HepG2 (cell line): ENCODE results near the gene PDE4D. TPM values are rescaled to one million over a fixed set of nuclear protein-coding genes. Genes with fewer than 3 reads are reported as not detected.

Experiments
- ATAC-seq: fragments of 200-7000 bp; cut with Tn5 transposase; 3 replicates; pipeline ENCODE4 v1.9.1; 2020; ENCODE audit warnings: mild to moderate bottlenecking, moderate library complexity
- BruUV-seq: library from RNA; stranded (reverse); fragments of 400-500 nt; replicated peaks from 2 replicates; lab custom pipeline; 2021; lab: Mats Ljungman, UMichigan
- CTCF ChIA-PET: fragments of 300-600 bp; formaldehyde crosslinking; extraction: SDS; loops from one replicate; lab custom pipeline; 2021; ENCODE audit warnings: low total read pairs, inconsistent platforms, low intra/inter-chr PET ratio; lab: Yijun Ruan, JAX
- POLR2A ChIA-PET: fragments of 350-600 bp; sonication (Branson Sonifier 250); formaldehyde crosslinking; loops from one replicate; lab custom pipeline; 2020; ENCODE audit warnings: antibody characterized with exemption, inconsistent platforms; lab: Yijun Ruan, JAX
- DNase-seq: peaks from one replicate; pipeline ENCODE4 v3.0.0-alpha.2; 2015; ENCODE audit warnings: low spot score
- FAIRE-seq: peaks from 3 replicates; lab custom pipeline; 2011; peaks lifted over from hg19 to GRCh38; lab: Jason Lieb, UNC
- H2AFZ ChIP-seq: one replicate; pipeline ENCODE4 v1.6.1; 2011; ENCODE audit warnings: low read length, inconsistent platforms
- H3K27ac ChIP-seq: fragments of 300-600 bp; 3 replicates; pipeline ENCODE4 v1.8.0; 2011; ENCODE audit warnings: mixed run types, mild to moderate bottlenecking, mixed read lengths, low read length, inconsistent platforms; ENCODE audit not compliant: insufficient read depth; ENCODE audit errors: extremely low read length
- H3K27me3 ChIP-seq, 2 experiments: fragments of 200-600 bp in 1 of 2; 2 replicates in 1 of 2; 3 replicates in 1 of 2; pipeline versions ENCODE4 v1.6.0 to v1.8.0; 2011; ENCODE audit warnings: low read length in 2 of 2, mild to moderate bottlenecking in 2 of 2, moderate library complexity in 2 of 2, inconsistent platforms in 1 of 2; ENCODE audit not compliant: insufficient read depth in 2 of 2, control insufficient read depth in 1 of 2
- H3K36me3 ChIP-seq, 2 experiments: fragments of 200-600 bp in 1 of 2; replicated peaks in 1 of 2; 2 replicates in 1 of 2; 3 replicates in 1 of 2; pipeline versions ENCODE4 v1.5.1 to v1.8.0; 2011; ENCODE audit warnings: low read length in 2 of 2, inconsistent platforms in 1 of 2; ENCODE audit not compliant: insufficient read depth in 2 of 2, control insufficient read depth in 1 of 2
- H3K4me1 ChIP-seq: 2 replicates; pipeline ENCODE4 v1.5.1; 2012; ENCODE audit warnings: low read length, inconsistent platforms; ENCODE audit not compliant: insufficient read depth
- H3K4me2 ChIP-seq: 2 replicates; pipeline ENCODE4 v1.6.0; 2011; ENCODE audit warnings: low read depth, low read length, inconsistent platforms
- H3K4me3 ChIP-seq, 3 experiments: fragments of 200-600 bp in 1 of 3; sonication (generic), shearing (Covaris generic) in 1 of 3; replicated peaks in 1 of 3; 2 replicates each; pipeline ENCODE4 v1.5.1; 2011 to 2016; ENCODE audit warnings: low read length in 3 of 3, inconsistent platforms in 2 of 3, low read depth in 2 of 3, mild to moderate bottlenecking in 2 of 3, control low read depth in 1 of 3, mixed read lengths in 1 of 3; ENCODE audit not compliant: insufficient read depth in 1 of 3
- H3K79me2 ChIP-seq: one replicate; pipeline ENCODE4 v1.6.1; 2011; ENCODE audit warnings: low read length, inconsistent platforms; ENCODE audit not compliant: insufficient read depth
- H3K9ac ChIP-seq: 2 replicates; pipeline ENCODE4 v1.6.0; 2011; ENCODE audit warnings: mild to moderate bottlenecking, low read depth, low read length, inconsistent platforms; ENCODE audit not compliant: insufficient read depth
- H3K9me3 ChIP-seq: 2 replicates; pipeline ENCODE4 v1.5.1; 2012; ENCODE audit warnings: mild to moderate bottlenecking, low read length
- H4K20me1 ChIP-seq: 2 replicates; pipeline ENCODE4 v1.6.0; 2011; ENCODE audit warnings: inconsistent platforms, mild to moderate bottlenecking, low read length, moderate library complexity; ENCODE audit not compliant: insufficient read depth
- ARNTL ChIP-seq: sonication (generic); formaldehyde crosslinking; IDR thresholded peaks from 2 replicates; pipeline ENCODE4 v1.4.0; 2020; ENCODE audit warnings: mild to moderate bottlenecking, missing genetic modification reagents
- FOXO1 ChIP-seq: sonication (generic); formaldehyde crosslinking; IDR thresholded peaks from 2 replicates; pipeline ENCODE4 v1.4.0; 2020; ENCODE audit warnings: missing genetic modification reagents
- JARID2 ChIP-seq: sonication (generic); formaldehyde crosslinking; IDR thresholded peaks from 2 replicates; pipeline ENCODE4 v1.8.1; 2023; ENCODE audit warnings: missing genetic modification reagents, inconsistent platforms; ENCODE audit not compliant: insufficient replicate concordance
- KAT7 ChIP-seq: IDR thresholded peaks from 2 replicates; pipeline ENCODE4 v1.6.1; 2018; ENCODE audit warnings: borderline replicate concordance, missing compliant biosample characterization
- MAZ ChIP-seq, 2 experiments: sonication (generic) in 1 of 2; formaldehyde crosslinking in 1 of 2; IDR thresholded peaks; 2 replicates each; pipeline versions ENCODE4 v1.5.0 to v1.6.1; 2012 to 2020; ENCODE audit warnings: low read depth in 2 of 2, mild to moderate bottlenecking in 2 of 2, borderline replicate concordance in 1 of 2, improper control_type of control experiment in 1 of 2, low read length in 1 of 2, missing genetic modification reagents in 1 of 2, moderate library complexity in 1 of 2
- TOE1 ChIP-seq: sonication (generic); formaldehyde crosslinking; IDR thresholded peaks from 2 replicates; pipeline ENCODE4 v1.4.0; 2020; ENCODE audit warnings: mild to moderate bottlenecking, missing genetic modification reagents
- ZNF557 ChIP-seq: sonication (generic); formaldehyde crosslinking; IDR thresholded peaks from 2 replicates; pipeline ENCODE4 v1.4.0; 2020; ENCODE audit warnings: missing genetic modification reagents
- ZNF672 ChIP-seq: sonication (generic); formaldehyde crosslinking; IDR thresholded peaks from 2 replicates; pipeline ENCODE4 v1.8.1; 2022; ENCODE audit warnings: missing genetic modification reagents
- ZNF737 ChIP-seq: sonication (generic); formaldehyde crosslinking; IDR thresholded peaks from 2 replicates; pipeline ENCODE4 v1.5.0; 2020; ENCODE audit warnings: missing genetic modification reagents, mild to moderate bottlenecking, borderline replicate concordance
- ZNF766 ChIP-seq: sonication (generic); formaldehyde crosslinking; IDR thresholded peaks from 2 replicates; pipeline ENCODE4 v1.5.0; 2020; ENCODE audit warnings: missing genetic modification reagents, borderline replicate concordance
- WGBS: methylation state at CpG from one replicate; pipeline ENCODE4 v1.1.6; 2017; ENCODE audit warnings: low lambda C conversion rate; 5-methylcytosine and 5-hydroxymethylcytosine counted together
- in situ Hi-C: cut with HindIII; loops from 2 replicates; pipeline ENCODE4 v1.10.0; 2017; ENCODE audit warnings: low pct_unique_long_range_greater_than_20kb; ENCODE audit not compliant: extremely low pct_ligation_motif_present
- intact Hi-C: fragments of 100-400 bp; cut with micrococcal nuclease; formaldehyde crosslinking; loops from one replicate; pipeline ENCODE4 v1.10.0; 2022; ENCODE audit not compliant: unreplicated experiment
- polyA plus RNA-seq, 8 experiments: library from polyadenylated mRNA; depleted of rRNA in 3 of 8; stranded (reverse) in 7 of 8; unstranded in 1 of 8; fragments of >200 nt; fragmentation: Illumina TruSeq in 4 of 8; extraction: Trizol in 4 of 8; gene quantifications; 2 replicates each; pipeline versions ENCODE4 v1.2.1 to v1.2.3, GENCODE V29; 2011 to 2016; ENCODE audit warnings: low read depth in 4 of 8, missing spikeins in 1 of 8, mixed read lengths in 1 of 8; ENCODE audit not compliant: insufficient read depth in 1 of 8
- total RNA-seq, 5 experiments: library from RNA; depleted of rRNA; stranded (reverse); fragments of >200 nt; fragmentation: Illumina TruSeq; extraction: Trizol; gene quantifications; 2 replicates each; pipeline ENCODE4 v1.2.3, GENCODE V29; 2016; ENCODE audit warnings: low read depth in 1 of 5
- TF ChIP-seq, protein P1 (sequence below): sonication (generic); formaldehyde crosslinking; conservative IDR thresholded peaks from 2 replicates; pipeline ENCODE4 v1.8.0; 2022; ENCODE audit warnings: mild to moderate bottlenecking, moderate library complexity, missing genetic modification reagents

The PDE4D gene
- total and polyA plus RNA-seq, 2 of the 13 experiments (the other 11 are each of a cell fraction or from before 2014, with no cell fraction given), result 7.0 to 12.2 TPM

DNA sequence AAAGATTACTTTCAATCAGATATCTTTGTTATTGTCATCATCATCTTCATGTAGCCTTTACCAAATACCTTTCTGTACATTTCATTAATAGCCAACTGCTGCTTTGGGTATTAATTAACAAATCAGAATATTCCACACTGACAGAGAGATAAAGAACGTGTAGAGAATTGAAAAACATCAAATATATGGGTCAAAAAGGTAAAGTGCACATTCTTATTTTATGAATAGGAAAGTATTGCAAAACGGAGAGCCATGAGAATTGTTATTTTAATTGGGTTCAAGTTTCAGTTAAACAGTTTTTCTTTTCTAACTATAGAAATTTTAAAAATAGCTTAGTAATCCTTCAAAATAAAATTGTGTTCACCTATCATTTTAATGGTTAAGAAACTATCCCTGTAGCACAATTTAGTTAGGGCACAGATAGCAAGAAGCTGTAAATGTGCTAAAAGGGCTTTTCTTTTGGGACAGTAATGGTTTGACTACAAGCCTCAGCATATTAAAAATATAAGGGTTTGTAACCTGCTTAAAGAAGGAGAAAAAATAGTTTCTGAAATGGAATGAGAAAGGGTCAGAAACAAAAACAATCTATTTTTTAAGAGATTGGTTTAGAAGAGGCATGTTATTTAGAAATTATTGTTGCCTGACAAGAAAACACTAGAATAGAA, 62.9 kb downstream of the PDE4D start:
- no peak for TF ChIP-seq ARNTL (CRISPR knock-in tag)
- TF ChIP-seq ZNF737 (CRISPR knock-in tag), result no peak
- TF ChIP-seq MAZ (IDR thresholded peaks at IDR 0.05; ENCODE audit: borderline replicate concordance, low read depth, low read length), result no peak
- no peak for TF ChIP-seq MAZ (CRISPR knock-in tag; IDR thresholded peaks at IDR 0.05; ENCODE audit: low read depth)
- no peaks in the 10 kb centered on the region for H3K9me3 ChIP-seq
- H4K20me1 ChIP-seq, result no peaks in the 10 kb centered on the region
- no peak overlapping the region for H2AFZ ChIP-seq
- DNase-seq, result no peak
- H3K4me1 ChIP-seq, result peaks cover 32% of the 10 kb centered on the region
- CTCF ChIA-PET, result no interaction called here
- FAIRE-seq, result no peak
- no peak overlapping the region for H3K4me2 ChIP-seq
- no peaks in the 10 kb centered on the region for H3K27me3 ChIP-seq
- H3K4me3 ChIP-seq, result no peak overlapping the region
- no peak overlapping the region for H3K9ac ChIP-seq
- 68% methylated on average over 2 of the region's 2 CpGs for WGBS
- no peaks in the 10 kb centered on the region for H3K36me3 ChIP-seq
- POLR2A ChIA-PET, result no interaction called here
- in situ Hi-C loops, result no loop called here
- H3K27ac ChIP-seq, result no peak overlapping the region
- intact Hi-C loops, result no loop called here
- H3K79me2 ChIP-seq, result no peaks in the 10 kb centered on the region
- ATAC-seq, result no peak
- no TSS peak for BruUV-seq

DNA sequence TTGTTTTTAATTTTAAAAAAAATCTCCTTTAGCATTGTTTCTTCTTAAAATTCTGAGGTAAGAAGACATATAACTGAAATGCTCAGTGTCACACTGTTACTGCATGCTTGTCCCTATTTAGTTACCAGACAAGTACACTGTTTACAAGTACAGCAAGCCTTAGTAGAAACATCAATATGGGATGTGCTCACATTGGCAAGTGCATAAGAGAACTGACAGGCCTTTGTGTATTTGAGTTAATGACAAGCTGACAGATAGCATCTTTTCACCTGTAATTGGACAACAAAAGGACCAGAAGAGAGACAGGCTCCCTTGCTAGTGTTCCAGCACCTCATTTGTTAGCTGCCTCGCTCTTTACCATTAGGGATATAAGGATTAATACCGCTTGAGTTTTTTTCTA, 63.6 kb downstream of the PDE4D start:
- intact Hi-C loops, result no loop called here
- Histone ChIP-seq H4K20me1 (no peaks in the 10 kb centered on the region), H2AFZ (no peak overlapping the region), H3K79me2 (no peaks in the 10 kb centered on the region), H3K27ac (no peak overlapping the region), H3K4me1 (peaks cover 28% of the 10 kb centered on the region), H3K27me3 (no peaks in the 10 kb centered on the region), H3K9ac (no peak overlapping the region), H3K4me3 (no peak overlapping the region), H3K36me3 (no peaks in the 10 kb centered on the region), H3K4me2 (no peak overlapping the region), H3K9me3 (no peaks in the 10 kb centered on the region)
- CTCF ChIA-PET, result no interaction called here
- ATAC-seq, result no peak
- DNase-seq, result no peak
- TF ChIP-seq ZNF766 (CRISPR knock-in tag), result no peak
- TF ChIP-seq ZNF557, result no peak
- TF ChIP-seq ZNF672 (CRISPR knock-in tag), result no peak
- no peak for TF ChIP-seq JARID2 (CRISPR knock-in tag)
- no peak for TF ChIP-seq FOXO1 (CRISPR knock-in tag)
- TF ChIP-seq, protein P1, sequence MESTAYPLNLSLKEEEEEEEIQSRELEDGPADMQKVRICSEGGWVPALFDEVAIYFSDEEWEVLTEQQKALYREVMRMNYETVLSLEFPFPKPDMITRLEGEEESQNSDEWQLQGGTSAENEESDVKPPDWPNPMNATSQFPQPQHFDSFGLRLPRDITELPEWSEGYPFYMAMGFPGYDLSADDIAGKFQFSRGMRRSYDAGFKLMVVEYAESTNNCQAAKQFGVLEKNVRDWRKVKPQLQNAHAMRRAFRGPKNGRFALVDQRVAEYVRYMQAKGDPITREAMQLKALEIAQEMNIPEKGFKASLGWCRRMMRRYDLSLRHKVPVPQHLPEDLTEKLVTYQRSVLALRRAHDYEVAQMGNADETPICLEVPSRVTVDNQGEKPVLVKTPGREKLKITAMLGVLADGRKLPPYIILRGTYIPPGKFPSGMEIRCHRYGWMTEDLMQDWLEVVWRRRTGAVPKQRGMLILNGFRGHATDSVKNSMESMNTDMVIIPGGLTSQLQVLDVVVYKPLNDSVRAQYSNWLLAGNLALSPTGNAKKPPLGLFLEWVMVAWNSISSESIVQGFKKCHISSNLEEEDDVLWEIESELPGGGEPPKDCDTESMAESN (CRISPR knock-in tag), result no peak
- no peak for TF ChIP-seq KAT7
- TF ChIP-seq TOE1 (CRISPR knock-in tag), result no peak
- in situ Hi-C loops, result no loop called here
- 78% methylated on average over 2 of the region's 2 CpGs for WGBS
- FAIRE-seq, result no peak
- POLR2A ChIA-PET, result no interaction called here
- BruUV-seq, result no TSS peak
